ENCODE data around the gene BCL7B.
"Not testable (repeated sequence)": the region's sequence is repeated elsewhere in the genome, so short reads cannot be mapped to it uniquely, and the experiment has no call there.

BCL7B gene

GRCh38 chr7:73537051-73537450, 20.4 kb downstream of the BCL7B start:
- ChIA-PET POLR2A (ENCODE audit: low non-redundant PET) (interaction anchor here (0.6 kb wide), 1 partner anchor 185 kb away, joined by 3 read pairs; no protein-coding TSS in a partner anchor), CTCF (no interaction called here)
- DNase-seq (ENCODE audit: low spot score) = no peak
- H3K27ac ChIP-seq = peak overlapping the region; percentile 17
- no peak for TF ChIP-seq CTCF (conservative IDR thresholded peaks at IDR 0.05; ENCODE audit: low read depth)

- no peak for TF ChIP-seq CTCF (conservative IDR thresholded peaks at IDR 0.05; ENCODE audit: low read depth)
- ChIA-PET CTCF (no interaction called here), POLR2A (ENCODE audit: low non-redundant PET) (no interaction called here)
- no peak for DNase-seq (ENCODE audit: low spot score)
- peak overlapping the region; percentile 17 for H3K27ac ChIP-seq
These were observed 21.0 kb downstream of the BCL7B start for GRCh38 chr7:73536479-73536878.

GRCh38 chr7:73535918-73536317, 21.6 kb downstream of the BCL7B start:
- POLR2A ChIA-PET (ENCODE audit: low non-redundant PET); CTCF ChIA-PET; DNase-seq (ENCODE audit: low spot score): not testable (repeated sequence)
- H3K27ac ChIP-seq = peak overlapping the region; percentile 60; the same call in 1 of the 2 replicates

GRCh38 chr7:73533742-73534141, 23.7 kb downstream of the BCL7B start:
- POLR2A ChIA-PET (ENCODE audit: low non-redundant PET) = no interaction called here

GRCh38 chr7:73532224-73532623, 25.3 kb downstream of the BCL7B start:
- no peak for TF ChIP-seq CTCF (conservative IDR thresholded peaks at IDR 0.05; ENCODE audit: low read depth)
- no peak for DNase-seq (ENCODE audit: low spot score)
- 0 out of 2 replicates have a peak overlapping the region, but pooled peaks have one; percentile 3 for H3K27ac ChIP-seq
- POLR2A ChIA-PET (ENCODE audit: low non-redundant PET) = no interaction called here
- CTCF ChIA-PET = interaction anchor here (1.1 kb wide), 1 partner anchor 12 kb away, joined by 3 read pairs; no protein-coding TSS in a partner anchor

More at GRCh38 chr7:73533742-73534141, 23.7 kb downstream of the BCL7B start:
- H3K27ac ChIP-seq = peak overlapping the region; percentile 60
- CTCF ChIA-PET = interaction anchor here (0.6 kb wide), 1 partner anchor 20 kb away, joined by 3 read pairs; no protein-coding TSS in a partner anchor
- DNase-seq (ENCODE audit: low spot score) = no peak
- no peak for TF ChIP-seq CTCF (conservative IDR thresholded peaks at IDR 0.05; ENCODE audit: low read depth)

- no peak for DNase-seq (ENCODE audit: low spot score)
- no peak for TF ChIP-seq CTCF (conservative IDR thresholded peaks at IDR 0.05; ENCODE audit: low read depth)
- ChIA-PET POLR2A (ENCODE audit: low non-redundant PET) (interaction anchor here (0.5 to 0.7 kb wide), 2 partner anchors 11 to 1513 kb away, joined by 3 to 4 read pairs; no protein-coding TSS in a partner anchor), CTCF (no interaction called here)
- H3K27ac ChIP-seq = no peak overlapping the region
These were observed 26.7 kb downstream of the BCL7B start for GRCh38 chr7:73530800-73531199.

Measured in RWPE1 (cell line).